GM12875 (cell line): ENCODE data around the gene MGMT.

Experiments used
- H3K4me3 ChIP-seq: one replicate; pipeline ENCODE4 v1.5.1; 2011; ENCODE audit warnings: low read depth, low read length, control low read depth
- TF ChIP-seq, protein P1 (sequence below): IDR thresholded peaks from 2 replicates; pipeline ENCODE4 v1.5.1; 2011; ENCODE audit warnings: low read depth, mild to moderate bottlenecking, control low read depth, inconsistent platforms, low read length, moderate library complexity, borderline replicate concordance; ENCODE audit not compliant: insufficient read depth

MGMT gene

DNA sequence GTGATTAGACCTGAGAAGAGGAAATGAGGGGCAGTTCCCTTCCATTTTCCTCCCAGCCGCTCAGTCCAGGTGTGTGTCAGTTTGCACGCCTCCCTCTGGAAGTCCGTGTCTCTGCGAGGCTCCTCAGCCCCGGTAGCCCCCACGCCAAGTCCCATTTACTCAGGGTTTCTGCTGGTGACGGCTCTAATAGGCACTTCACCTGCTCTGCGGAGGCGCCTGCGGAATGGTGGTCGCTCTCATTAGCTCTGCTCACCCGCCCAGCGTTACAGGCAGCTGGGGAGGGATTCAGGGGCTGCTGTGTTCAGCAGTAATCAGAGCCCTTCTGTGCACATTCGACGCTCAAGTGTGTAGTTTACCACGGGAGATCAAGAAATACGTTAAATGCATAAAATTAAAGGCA, 179.9 kb downstream of the MGMT start:
- H3K4me3 ChIP-seq, result no peak overlapping the region
- TF ChIP-seq, protein P1, sequence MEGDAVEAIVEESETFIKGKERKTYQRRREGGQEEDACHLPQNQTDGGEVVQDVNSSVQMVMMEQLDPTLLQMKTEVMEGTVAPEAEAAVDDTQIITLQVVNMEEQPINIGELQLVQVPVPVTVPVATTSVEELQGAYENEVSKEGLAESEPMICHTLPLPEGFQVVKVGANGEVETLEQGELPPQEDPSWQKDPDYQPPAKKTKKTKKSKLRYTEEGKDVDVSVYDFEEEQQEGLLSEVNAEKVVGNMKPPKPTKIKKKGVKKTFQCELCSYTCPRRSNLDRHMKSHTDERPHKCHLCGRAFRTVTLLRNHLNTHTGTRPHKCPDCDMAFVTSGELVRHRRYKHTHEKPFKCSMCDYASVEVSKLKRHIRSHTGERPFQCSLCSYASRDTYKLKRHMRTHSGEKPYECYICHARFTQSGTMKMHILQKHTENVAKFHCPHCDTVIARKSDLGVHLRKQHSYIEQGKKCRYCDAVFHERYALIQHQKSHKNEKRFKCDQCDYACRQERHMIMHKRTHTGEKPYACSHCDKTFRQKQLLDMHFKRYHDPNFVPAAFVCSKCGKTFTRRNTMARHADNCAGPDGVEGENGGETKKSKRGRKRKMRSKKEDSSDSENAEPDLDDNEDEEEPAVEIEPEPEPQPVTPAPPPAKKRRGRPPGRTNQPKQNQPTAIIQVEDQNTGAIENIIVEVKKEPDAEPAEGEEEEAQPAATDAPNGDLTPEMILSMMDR, result no peak

- TF ChIP-seq, protein P1, result no peak
- H3K4me3 ChIP-seq, result no peak overlapping the region
Observed at GRCh38 chr10:129647590-129647989, 180.5 kb downstream of the MGMT start.

DNA sequence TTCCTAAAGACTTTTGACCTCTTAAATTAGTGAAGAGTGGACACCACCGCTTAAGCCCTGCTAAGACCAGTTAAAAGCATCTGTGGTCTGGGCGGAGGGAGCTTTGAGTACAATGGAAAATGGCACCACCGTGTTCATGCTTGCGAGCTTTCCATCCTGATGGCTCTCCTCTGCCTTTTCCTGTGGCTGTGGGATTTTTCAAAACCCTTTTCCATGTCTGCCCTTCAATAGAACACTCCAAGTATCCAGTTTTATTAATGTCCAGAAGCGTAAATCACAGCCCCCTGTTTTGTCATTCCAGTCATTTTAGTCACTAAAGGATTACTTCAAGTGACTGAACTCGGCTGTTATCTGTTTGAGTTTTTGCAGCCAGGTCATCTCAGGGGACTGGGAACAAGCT, 181.8 kb downstream of the MGMT start:
- TF ChIP-seq, protein P1, result no peak
- H3K4me3 ChIP-seq, result no peak overlapping the region

DNA sequence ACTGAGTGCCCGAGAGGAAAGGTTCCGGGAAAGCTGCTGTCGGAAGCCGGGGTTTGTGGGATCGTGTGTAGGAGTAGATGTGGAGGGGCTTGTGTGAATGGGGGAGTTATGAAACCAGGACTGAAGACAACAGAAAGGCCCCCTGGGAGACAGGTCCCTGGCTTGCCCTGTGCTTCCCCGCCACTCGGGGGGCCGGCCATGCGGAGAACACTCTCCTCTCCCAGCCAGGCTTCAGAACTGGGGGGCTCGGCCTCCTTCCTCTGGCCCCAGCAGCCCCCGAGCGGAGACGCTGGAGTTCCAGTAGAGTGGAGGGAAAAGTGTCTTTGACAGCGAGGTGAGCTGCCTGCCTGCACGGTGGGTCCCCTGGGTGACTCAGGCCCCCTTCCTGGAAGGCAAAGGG, 185.0 kb downstream of the MGMT start:
- TF ChIP-seq, protein P1, result no peak
- no peak overlapping the region for H3K4me3 ChIP-seq

DNA sequence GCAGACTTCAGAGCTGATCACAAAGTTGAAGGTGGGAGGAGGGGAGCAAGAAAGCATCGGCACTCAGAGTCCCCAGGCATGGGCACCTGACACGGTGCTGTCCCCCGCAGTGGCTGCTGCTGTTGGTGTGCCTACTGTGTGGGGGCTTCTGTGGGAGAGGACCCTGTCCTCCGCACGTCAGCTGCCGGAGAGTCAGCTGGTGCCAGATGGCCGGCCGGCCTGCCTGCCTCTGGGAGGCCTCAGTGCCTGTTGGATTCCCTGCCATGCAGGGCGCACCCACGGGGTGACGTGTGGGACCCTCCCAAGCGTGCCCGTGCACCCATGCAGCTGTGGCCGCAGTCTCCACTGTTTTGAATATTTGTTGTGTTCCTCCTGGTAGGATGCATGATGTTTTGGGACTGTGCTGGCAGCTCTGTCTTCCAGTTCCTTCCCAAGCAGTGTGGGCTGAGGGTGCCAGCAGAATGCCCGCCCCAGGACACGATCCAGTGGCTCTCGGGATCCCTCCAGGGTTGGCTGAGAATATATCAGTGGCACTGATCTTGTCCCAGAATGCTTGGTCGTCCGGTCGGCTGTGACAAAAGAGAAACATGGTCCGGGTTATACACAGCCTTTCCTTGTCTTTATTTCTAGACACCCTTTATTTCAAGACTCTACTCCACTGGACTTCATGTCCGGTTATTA, 185.6 kb downstream of the MGMT start:
- no peak overlapping the region for H3K4me3 ChIP-seq
- TF ChIP-seq, protein P1, result no peak

- no peak overlapping the region for H3K4me3 ChIP-seq
- TF ChIP-seq, protein P1, result no peak
Observed at GRCh38 chr10:129653428-129653827, 186.4 kb downstream of the MGMT start.

DNA sequence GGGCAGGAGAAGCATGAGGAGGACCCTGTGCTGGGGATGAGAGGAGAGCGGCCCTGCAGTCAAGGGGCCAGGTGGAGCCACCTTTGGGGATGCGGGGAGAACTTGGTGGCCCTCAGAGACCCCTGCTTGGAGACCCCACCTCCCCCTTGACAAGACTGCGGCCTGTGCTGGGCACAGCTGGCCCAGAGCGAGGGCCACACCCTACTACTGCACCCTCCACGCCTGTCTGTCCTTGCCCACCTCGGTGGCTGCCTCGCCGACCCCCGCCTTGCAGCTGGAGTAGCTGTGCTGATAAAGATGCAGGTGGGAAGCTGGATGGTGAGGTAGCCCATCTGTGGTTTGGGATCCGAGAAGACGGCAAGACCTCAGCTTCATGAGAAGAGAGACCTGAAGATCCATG, 186.8 kb downstream of the MGMT start:
- TF ChIP-seq, protein P1, result no peak
- no peak overlapping the region for H3K4me3 ChIP-seq
